ENCODE measurements around the gene DESI2. TPM values are rescaled to one million over a fixed set of nuclear protein-coding genes. Genes with fewer than 3 reads are reported as not detected.
"Not testable (repeated sequence)": the region's sequence is repeated elsewhere in the genome, so short reads cannot be mapped to it uniquely, and the experiment has no call there.

DESI2 gene
- total RNA-seq, 1 donor from 2014 or later: 32.2 TPM

DNA sequence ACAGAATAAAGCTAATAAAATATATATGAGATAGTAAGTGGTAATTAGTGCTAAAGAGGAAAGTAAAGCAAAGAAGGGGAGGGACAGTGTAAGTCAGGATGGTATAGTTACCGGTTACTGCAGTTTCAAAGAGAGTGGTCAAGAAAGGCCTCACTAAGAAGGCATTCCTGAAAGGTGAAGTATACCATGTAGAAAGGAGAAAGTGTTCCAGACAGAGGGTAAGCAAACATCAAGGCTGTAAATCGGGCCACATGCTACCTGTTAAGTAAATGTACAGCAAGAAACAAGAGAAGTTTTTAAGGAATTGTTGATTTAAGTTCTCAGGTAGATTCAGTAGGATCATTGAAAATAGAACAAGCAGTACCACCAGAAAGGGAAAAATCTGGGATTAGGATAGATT is 9.7 kb downstream of the DESI2 start:
- DNase-seq (ENCODE audit: low read depth): no peak
- peak overlapping the region; percentile 21 for H3K4me3 ChIP-seq (ENCODE audit: low read depth, low read length)

DNA sequence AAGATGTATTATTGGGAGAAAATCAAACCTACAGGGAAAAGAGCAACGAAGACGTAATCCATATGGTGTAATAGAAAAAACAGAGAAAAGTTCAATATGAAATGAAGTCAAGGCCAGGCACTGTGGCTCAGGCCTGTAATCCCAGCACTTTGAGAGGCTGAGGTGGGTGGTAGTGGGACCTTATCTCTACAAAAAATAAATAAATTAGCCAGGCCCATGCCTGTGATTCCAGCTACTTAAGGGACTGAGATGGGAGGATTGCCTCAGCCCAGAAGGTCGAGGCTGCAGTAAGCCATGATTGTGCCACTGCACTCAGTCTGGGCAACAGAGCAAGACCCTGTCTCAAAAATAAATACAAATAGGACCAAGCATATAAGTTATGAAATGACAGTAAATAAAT is 11.4 kb downstream of the DESI2 start:
- H3K4me3 ChIP-seq (ENCODE audit: low read depth, low read length): no peak overlapping the region
- DNase-seq (ENCODE audit: low read depth): no peak
- TF ChIP-seq, protein P1, sequence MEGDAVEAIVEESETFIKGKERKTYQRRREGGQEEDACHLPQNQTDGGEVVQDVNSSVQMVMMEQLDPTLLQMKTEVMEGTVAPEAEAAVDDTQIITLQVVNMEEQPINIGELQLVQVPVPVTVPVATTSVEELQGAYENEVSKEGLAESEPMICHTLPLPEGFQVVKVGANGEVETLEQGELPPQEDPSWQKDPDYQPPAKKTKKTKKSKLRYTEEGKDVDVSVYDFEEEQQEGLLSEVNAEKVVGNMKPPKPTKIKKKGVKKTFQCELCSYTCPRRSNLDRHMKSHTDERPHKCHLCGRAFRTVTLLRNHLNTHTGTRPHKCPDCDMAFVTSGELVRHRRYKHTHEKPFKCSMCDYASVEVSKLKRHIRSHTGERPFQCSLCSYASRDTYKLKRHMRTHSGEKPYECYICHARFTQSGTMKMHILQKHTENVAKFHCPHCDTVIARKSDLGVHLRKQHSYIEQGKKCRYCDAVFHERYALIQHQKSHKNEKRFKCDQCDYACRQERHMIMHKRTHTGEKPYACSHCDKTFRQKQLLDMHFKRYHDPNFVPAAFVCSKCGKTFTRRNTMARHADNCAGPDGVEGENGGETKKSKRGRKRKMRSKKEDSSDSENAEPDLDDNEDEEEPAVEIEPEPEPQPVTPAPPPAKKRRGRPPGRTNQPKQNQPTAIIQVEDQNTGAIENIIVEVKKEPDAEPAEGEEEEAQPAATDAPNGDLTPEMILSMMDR (conservative IDR thresholded peaks at IDR 0.05; ENCODE audit: low read depth, low read length): no peak

More for the DNA sequence above, 9.7 kb downstream of the DESI2 start:
- TF ChIP-seq, protein P1 (conservative IDR thresholded peaks at IDR 0.05; ENCODE audit: low read depth, low read length): no peak

DNA sequence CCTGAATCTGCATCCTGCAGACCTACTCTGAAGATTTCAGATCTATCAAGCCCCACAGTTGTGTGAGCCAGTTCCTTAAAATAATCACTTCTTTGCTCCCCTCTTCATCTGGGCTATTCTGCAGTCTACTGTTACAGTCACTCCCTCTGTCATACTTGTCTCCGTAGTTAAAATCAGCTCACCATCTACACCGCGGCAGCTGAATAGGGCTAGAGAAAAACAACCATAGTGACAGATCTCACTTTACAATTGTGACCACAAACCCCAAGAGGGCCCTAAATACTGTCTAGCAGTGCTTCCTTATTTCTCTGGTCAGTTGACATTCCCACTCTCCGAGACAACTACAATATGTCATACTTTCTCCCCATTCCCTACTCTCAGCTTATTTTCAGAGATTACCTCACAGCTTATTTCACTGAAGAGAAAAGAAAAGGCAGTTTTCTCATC is 12.9 kb downstream of the DESI2 start:
- H3K4me3 ChIP-seq (ENCODE audit: low read depth, low read length): no peak overlapping the region
- no peak for DNase-seq (ENCODE audit: low read depth)
- TF ChIP-seq, protein P1 (conservative IDR thresholded peaks at IDR 0.05; ENCODE audit: low read depth, low read length): no peak

DNA sequence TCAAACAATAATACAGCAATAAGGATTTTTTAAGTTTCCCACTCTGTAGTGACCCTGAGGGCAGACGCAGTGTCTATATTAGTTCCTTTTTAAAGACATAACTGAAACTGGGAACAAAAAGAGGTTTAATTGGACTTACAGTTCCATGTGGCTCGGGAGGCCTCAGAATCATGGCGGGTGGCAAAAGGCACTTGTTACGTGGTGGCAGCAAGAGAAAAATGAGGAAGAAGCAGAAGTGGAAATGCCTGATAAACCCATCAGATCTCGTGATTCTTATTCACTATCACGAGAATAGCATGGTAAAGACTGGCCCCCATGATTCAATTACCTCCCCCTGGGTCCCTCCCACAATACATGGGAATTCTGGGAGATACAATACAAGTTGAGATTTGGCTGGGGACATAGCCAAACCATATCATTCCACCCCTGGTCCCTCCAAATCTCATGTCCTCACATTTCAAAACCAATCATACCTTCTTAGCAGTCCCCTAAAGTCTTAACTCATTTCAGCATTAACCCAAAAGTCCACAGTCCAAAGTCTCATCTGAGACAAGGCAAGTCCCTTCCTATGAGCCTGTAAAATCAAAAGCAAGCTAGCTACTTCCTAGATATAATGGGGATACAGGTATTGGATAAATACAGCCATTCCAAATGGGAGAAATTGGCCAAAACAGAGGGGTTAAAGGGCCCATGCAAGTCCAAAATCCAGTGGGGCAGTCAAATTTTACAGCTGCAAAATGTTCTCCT is 13.9 kb downstream of the DESI2 start:
- H3K4me3 ChIP-seq (ENCODE audit: low read depth, low read length); DNase-seq (ENCODE audit: low read depth): not testable (repeated sequence)

DNA sequence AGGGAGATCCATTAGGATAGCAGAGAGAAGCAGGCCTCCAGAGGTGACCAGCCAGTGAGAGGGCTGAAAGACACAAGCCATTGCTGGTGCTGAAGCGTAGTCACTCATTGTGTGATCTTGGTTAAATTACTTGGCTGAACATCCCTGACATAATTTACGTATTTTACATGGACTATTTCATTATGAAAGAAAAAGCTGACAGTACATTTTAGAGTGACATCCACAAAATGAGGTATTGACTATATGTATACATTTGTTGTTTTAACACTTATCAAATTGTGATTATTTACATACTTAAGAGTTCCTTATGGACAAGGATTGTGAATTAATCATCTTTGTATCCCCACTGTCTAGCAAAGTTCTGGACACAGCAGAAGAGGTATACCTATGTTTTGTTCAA is 14.9 kb downstream of the DESI2 start:
- H3K4me3 ChIP-seq (ENCODE audit: low read depth, low read length): no peak overlapping the region
- DNase-seq (ENCODE audit: low read depth): no peak
- TF ChIP-seq, protein P1 (conservative IDR thresholded peaks at IDR 0.05; ENCODE audit: low read depth, low read length): no peak

DNA sequence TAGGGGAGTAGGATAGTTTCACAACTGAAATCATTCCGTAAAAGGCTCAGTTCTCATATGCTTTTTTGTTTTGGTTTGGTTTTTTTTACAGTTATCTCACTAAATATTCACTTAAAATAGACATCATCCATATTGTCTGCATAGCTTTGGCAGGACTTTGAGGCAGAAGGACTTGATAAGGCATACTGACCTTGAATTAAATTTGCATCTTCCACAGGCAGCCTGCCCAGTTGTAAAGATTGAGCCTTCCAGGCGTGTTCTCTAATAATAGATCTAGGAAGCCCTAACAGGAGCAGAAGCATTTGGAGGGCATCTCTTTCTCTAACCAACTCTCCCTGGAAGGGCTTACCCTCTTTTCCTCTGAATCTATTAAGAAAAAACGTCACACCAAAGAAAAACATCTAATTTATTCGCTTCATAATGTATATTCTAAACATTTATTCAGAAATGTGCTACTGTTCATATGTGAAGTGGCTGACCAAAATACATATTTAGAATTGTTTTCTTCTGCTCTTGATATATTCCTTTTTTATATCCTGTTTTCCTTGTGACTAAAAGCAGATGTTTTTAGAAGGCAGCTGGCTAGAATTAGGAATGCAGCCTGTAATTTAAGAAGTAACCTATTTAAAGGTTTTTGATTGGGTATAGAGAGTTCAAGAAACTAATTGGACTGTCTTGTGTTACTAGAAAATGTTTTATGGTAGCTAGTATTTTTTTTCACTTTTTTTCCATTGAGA is 20.2 kb downstream of the DESI2 start:
- TF ChIP-seq, protein P1 (conservative IDR thresholded peaks at IDR 0.05; ENCODE audit: low read depth, low read length): no peak
- no peak for DNase-seq (ENCODE audit: low read depth)
- no peak overlapping the region for H3K4me3 ChIP-seq (ENCODE audit: low read depth, low read length)

DNA sequence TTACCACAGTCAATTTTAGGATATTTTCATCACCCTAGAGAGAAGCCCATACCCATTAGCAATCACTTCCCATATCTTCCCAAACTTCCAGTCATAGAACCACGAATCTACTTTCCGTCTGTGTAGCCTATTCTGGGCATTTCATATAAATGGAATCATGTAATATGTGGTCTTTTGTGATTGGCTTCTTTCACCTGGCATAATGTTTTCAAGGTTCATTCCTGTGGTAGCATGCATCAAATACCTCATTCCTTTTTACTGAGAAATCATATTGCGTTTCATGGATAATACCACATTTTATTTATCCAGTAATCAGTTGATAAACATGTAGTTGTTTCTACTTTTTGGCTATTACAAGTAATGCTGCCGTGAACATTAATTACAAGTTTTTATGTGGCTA is 21.5 kb downstream of the DESI2 start:
- no peak for DNase-seq (ENCODE audit: low read depth)
- H3K4me3 ChIP-seq (ENCODE audit: low read depth, low read length): no peak overlapping the region
- TF ChIP-seq, protein P1 (conservative IDR thresholded peaks at IDR 0.05; ENCODE audit: low read depth, low read length): no peak
